Measurements from ENCODE around the gene KLHL35.

DNA sequence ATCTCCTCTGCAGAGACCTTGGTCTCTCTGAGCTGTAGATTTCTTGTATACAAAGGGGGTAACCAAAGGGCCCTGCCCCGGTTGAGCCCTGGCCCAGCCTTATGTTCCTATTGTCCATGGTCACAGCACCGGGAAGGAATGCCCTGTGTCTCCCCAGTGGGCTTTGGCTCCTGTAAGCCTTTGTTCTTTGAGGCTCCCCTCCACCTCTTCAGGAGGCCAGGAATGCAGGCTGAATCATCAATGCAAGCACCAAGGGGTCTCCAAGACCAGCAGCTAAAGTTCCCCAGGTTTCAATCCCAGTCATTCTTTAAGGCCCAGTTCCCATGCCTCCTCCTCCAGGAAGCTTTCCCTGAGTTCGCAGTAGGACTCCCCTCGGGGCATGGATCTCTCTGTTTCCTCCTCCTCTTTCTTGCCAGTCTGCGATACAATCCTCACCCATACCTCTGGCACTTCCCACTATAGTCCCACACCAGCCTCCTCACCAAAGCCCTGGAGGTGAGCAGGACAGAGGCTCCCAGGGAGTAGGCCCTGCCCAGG lies 29.2 kb upstream of the KLHL35 start:
- TF ChIP-seq, protein P1, sequence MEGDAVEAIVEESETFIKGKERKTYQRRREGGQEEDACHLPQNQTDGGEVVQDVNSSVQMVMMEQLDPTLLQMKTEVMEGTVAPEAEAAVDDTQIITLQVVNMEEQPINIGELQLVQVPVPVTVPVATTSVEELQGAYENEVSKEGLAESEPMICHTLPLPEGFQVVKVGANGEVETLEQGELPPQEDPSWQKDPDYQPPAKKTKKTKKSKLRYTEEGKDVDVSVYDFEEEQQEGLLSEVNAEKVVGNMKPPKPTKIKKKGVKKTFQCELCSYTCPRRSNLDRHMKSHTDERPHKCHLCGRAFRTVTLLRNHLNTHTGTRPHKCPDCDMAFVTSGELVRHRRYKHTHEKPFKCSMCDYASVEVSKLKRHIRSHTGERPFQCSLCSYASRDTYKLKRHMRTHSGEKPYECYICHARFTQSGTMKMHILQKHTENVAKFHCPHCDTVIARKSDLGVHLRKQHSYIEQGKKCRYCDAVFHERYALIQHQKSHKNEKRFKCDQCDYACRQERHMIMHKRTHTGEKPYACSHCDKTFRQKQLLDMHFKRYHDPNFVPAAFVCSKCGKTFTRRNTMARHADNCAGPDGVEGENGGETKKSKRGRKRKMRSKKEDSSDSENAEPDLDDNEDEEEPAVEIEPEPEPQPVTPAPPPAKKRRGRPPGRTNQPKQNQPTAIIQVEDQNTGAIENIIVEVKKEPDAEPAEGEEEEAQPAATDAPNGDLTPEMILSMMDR (IDR thresholded peaks at IDR 0.05), result no peak
- no peak for TF ChIP-seq POLR2A (IDR thresholded peaks at IDR 0.05)

Measured in uterus (tissue), 2 donors.